Retinal pigment epithelial cell (primary cell): ENCODE results near the gene B3GNT3.
"Not testable (repeated sequence)": the region's sequence is repeated elsewhere in the genome, so short reads cannot be mapped to it uniquely, and the experiment has no call there.

Experiments
- DNase-seq: peaks from one replicate; pipeline ENCODE4 v3.0.0-alpha.2; 2010; ENCODE audit warnings: low read depth
- H3K4me3 ChIP-seq: 2 replicates; pipeline ENCODE4 v1.5.1; 2011; ENCODE audit warnings: mild to moderate bottlenecking, low read length, control low read depth, moderate library complexity
- CTCF ChIP-seq: conservative IDR thresholded peaks from 2 replicates; pipeline ENCODE4 v1.5.1; 2011; ENCODE audit warnings: low read depth, low read length, control low read depth, inconsistent platforms

Gene B3GNT3

GRCh38 chr19:17778968-17779929 is 15.7 kb upstream of the B3GNT3 start:
- no peak for DNase-seq
- peak overlapping the region; percentile 21 for H3K4me3 ChIP-seq

GRCh38 chr19:17780781-17781180 is 14.2 kb upstream of the B3GNT3 start:
- TF ChIP-seq CTCF = no peak
- H3K4me3 ChIP-seq = no peak overlapping the region
- no peak for DNase-seq

More at GRCh38 chr19:17778968-17779929, 15.7 kb upstream of the B3GNT3 start:
- TF ChIP-seq CTCF = no peak

GRCh38 chr19:17783721-17784120 is 11.2 kb upstream of the B3GNT3 start:
- not testable (repeated sequence) for H3K4me3 ChIP-seq, DNase-seq

GRCh38 chr19:17784201-17785008 is 10.5 kb upstream of the B3GNT3 start:
- no peak for DNase-seq
- no peak overlapping the region for H3K4me3 ChIP-seq
- peak; percentile 84 for TF ChIP-seq CTCF

GRCh38 chr19:17787274-17787913 is 7.5 kb upstream of the B3GNT3 start:
- TF ChIP-seq CTCF = no peak
- no peak for DNase-seq
- H3K4me3 ChIP-seq = no peak overlapping the region

GRCh38 chr19:17788632-17789031 is 6.3 kb upstream of the B3GNT3 start:
- no peak overlapping the region for H3K4me3 ChIP-seq
- no peak for TF ChIP-seq CTCF
- DNase-seq = no peak
